Cerebellar cortex (tissue), 1 donor: Measurements from ENCODE around the gene ATF5.

Source experiments
- DNase-seq: peaks from one replicate; pipeline ENCODE4 v3.0.0-alpha.2; 2015; ENCODE audit warnings: low spot score

ATF5 gene

GRCh38 chr19:49894879-49895565 is 34.0 kb upstream of the ATF5 start:
- DNase-seq: no peak

GRCh38 chr19:49895566-49896297 is 33.3 kb upstream of the ATF5 start:
- DNase-seq: no peak

- no peak for DNase-seq
Observed at GRCh38 chr19:49896863-49897621, 32.0 kb upstream of the ATF5 start, which contains the start of gene IL4I1. Gene IL4I1, minus strand, starts transcription at chr19:49896887. Its CDS starts 727 bp downstream, at chr19:49896160.

- DNase-seq: no peak
Observed at GRCh38 chr19:49904136-49904535, 24.9 kb upstream of the ATF5 start.

GRCh38 chr19:49906879-49907564 is 22.0 kb upstream of the ATF5 start:
- DNase-seq: no peak

- DNase-seq: no peak
Observed at GRCh38 chr19:49907745-49908446, 21.1 kb upstream of the ATF5 start.

GRCh38 chr19:49908480-49909420 is 20.3 kb upstream of the ATF5 start:
- no peak for DNase-seq

- no peak for DNase-seq
Observed at GRCh38 chr19:49910179-49910578, 18.8 kb upstream of the ATF5 start.

- no peak for DNase-seq
Observed at GRCh38 chr19:49911381-49912145, 17.4 kb upstream of the ATF5 start.

GRCh38 chr19:49912965-49913685 is 15.9 kb upstream of the ATF5 start:
- no peak for DNase-seq

- DNase-seq: no peak
Observed at GRCh38 chr19:49913720-49914119, 15.3 kb upstream of the ATF5 start.

GRCh38 chr19:49915271-49915670 is 13.7 kb upstream of the ATF5 start:
- no peak for DNase-seq

GRCh38 chr19:49916839-49917733 is 11.9 kb upstream of the ATF5 start:
- peak; percentile 29 for DNase-seq

- no peak for DNase-seq
Observed at GRCh38 chr19:49918089-49918488, 10.9 kb upstream of the ATF5 start.

- DNase-seq: no peak
Observed at GRCh38 chr19:49920624-49921363, 8.2 kb upstream of the ATF5 start.

GRCh38 chr19:49921871-49922795 is 6.9 kb upstream of the ATF5 start:
- no peak for DNase-seq
